Fibroblast of skin of back (primary cell): ENCODE measurements around the gene PRIM1.
"Not testable (repeated sequence)": the region's sequence is repeated elsewhere in the genome, so short reads cannot be mapped to it uniquely, and the experiment has no call there.

ENCODE experiments used
- DNase-seq: peaks from one replicate; pipeline ENCODE4 v3.0.0-alpha.2; 2013

The PRIM1 gene

DNA sequence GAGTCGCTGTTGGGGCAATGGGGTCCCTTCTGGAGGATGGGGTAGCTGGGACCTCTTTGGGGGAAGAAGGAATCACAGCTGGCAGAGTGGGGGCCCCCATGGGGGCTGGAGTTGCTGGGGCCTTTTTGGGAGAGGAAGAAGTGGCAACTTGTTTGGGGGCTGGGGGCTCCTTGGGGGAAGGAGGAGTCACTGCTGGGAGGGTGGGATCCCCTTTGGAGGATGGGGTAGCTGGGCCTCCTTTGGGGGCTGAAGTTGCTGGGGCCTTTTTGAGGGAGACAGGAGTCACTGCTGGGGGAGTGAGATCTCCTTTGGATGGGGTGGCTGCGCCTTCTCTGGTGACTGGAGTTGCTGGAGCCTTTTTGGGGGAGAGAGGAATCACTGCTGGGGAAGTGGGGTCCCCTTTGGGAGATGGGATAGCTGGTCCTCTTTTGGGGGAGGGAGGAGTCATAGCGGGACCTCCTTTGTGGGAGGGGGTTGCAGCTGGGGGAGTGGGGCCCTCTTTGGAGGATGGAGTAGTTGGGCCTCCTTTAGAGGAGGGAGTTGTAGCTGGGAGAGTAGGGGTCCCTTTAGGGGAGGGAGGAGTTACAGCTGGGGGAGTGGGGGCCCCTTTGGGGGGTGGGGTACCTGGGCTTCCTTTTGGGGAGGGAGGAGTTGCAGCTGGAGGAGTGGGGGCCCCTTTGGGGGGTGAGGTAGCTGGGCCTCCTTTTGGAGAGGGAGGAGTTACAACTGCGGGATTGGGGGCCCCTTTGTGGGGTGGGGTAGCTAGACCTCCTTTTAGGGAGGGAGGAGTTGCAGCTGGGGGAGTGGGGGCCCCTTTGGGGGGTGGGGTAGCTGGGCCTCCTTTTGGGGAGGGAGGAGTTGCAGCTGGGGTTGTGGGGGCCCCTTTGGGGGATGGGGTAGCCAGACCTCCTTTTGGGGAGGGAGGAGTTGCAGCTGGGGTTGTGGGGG lies 34.9 kb downstream of the PRIM1 start:
- DNase-seq, result no peak

DNA sequence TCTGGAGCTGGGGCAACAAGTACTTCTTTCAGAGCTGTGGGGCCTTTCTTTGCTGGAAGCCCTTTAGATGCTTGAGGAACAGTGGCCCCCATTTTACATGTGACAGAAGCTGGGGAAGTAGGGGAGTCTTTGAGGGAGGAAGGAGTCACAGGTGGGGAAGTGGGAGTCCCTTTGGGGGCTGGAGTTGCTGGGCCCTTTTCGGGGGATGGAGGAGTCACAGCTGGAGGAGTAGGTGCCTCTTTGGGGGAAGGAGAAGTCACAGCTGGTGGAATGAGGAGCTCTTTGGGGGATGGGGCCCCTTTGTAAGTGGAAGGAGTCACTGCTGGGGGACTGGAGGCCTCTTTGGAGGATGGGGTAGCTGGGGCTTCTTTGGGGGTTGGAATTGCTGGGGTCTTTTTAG lies 35.7 kb downstream of the PRIM1 start:
- DNase-seq, result no peak

DNA sequence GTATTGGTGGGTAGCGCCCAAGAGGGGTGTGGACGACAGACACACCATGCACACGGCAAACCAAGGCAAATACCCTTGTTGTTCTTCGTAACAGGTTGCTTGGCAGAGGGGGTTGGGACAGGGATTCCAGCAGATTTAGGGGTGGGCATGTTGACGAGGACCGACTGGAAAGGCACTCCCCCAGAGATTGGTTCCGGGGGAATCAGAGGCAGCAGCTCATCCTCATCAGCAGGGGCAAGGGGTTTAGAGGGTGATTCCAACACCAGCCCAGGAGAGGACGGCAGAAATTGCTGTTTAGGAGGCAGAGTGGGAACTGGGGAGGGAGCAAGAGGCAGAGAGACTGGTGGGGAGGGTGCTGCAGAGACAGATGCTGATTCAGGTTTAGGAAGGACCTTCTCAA lies 36.3 kb downstream of the PRIM1 start:
- DNase-seq, result no peak

DNA sequence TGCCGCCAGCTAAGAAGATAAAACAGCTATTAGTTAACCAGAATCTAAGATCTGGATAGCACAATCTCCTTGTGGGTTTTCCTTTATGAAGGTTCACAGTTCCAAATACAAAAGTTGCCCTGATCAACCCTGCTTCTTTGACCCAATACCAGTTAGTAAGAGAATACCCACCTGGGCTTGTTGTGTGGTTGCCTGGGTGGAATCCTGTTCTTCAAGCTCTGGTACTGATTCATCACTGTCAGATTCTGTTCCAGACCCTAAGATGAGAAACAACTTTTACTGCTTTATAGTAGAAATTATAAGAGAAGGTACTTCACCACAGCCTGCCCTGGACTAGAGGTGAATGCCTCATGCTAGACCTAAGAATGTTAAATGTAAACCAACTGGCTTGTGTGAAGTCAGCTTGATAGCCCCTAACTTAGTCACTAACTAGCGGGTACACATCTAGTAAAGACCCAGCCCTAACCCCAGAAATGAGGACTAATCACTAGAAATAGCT lies 37.6 kb downstream of the PRIM1 start:
- no peak for DNase-seq

DNA sequence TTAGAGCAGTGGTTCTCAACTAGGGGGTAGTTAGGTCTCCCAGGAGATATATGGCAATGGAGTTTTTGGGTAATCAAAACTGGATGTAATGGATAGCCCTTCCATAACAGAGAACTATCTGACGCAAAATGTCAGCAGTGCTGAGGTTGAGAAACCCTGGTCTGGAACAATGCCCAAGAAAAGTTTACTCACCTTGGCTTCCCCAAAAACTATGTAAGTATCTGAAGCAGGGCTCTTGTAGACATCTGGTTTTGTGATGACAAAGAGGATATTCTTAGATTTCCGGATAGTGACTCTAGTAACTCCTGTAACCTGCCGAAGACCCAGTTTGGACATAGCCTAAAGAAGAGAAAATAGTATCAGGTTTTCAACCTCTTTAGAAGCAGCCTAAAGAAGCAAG lies 38.8 kb downstream of the PRIM1 start:
- DNase-seq, result no peak

DNA sequence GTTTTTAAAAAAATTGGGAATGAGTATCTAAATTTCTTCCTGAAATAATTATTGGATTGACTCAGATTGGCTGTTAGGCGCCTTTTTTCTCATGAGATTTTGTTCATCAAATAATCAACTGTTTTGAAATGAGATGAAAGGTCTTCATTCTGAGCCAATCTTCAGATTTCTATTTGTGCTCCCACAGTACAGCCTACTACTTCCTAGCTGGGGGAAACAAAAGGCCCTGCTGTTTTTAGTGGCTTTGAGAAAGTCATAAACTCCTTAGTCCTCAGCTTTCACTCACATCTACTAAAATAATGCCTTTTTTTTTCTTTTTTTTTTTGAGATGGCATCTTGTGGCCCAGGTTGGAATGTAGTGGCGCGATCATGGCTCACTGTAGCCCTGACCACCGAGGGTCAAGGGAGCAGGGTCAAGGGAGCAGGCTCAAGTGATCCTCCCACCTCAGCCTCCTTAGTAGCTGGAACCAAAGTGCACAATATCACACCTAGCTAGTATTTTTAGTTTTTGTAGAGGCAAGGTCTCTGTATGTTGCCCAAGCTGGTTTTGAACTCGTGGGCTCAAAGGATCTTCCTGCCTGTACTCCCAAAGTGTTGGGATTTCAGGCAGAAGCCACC lies 42.3 kb downstream of the PRIM1 start:
- no peak for DNase-seq

DNA sequence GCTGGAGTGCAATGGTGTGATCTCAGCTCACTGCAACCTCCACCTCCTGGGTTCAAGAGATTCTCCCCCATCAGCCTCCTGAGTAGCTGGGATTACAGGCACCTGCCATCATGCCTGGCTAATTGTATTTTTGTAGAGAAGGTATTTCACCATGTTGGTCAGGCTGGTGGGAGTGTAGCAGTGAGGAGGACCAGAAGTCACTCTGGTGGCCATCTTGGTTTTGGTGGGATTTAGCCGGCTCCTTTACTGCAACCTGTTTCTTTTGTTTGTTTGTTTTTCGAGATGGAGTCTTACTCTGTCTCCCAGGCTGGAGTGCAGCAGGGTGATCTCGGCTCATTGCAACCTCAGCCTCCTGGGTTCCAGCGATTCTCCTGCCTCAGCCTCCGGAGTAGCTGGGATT lies 47.6 kb downstream of the PRIM1 start:
- DNase-seq, result not testable (repeated sequence)

DNA sequence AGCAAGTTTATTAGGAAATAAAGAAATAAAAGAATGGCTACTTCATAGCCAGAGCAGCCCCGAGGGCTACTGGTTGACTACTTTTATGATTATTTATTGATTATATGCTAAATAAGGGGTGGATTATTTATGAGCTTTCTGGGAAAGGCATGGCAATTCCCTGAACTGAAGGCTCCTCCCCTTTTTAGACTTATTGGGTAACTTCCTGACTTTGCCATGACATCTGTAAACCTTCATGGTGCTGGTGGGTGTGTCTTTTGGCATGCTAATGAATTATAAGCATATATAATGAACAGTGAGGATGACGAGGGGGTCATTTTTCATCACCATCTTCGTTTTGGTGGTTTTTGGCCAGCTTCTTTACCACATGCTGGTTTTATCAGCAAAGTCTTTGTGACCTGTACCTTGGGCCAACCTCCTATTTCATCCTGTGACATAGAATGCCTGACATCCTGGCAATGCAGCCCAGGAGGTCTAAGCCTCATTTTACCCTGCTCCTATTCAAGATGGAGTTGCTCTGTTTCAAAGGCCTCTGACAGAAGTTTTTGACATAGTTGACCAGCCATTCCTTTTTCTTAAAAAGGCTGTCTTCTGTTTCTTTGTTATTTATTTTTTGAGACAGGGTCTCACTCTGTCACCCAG lies 53.0 kb downstream of the PRIM1 start:
- DNase-seq, result no peak

DNA sequence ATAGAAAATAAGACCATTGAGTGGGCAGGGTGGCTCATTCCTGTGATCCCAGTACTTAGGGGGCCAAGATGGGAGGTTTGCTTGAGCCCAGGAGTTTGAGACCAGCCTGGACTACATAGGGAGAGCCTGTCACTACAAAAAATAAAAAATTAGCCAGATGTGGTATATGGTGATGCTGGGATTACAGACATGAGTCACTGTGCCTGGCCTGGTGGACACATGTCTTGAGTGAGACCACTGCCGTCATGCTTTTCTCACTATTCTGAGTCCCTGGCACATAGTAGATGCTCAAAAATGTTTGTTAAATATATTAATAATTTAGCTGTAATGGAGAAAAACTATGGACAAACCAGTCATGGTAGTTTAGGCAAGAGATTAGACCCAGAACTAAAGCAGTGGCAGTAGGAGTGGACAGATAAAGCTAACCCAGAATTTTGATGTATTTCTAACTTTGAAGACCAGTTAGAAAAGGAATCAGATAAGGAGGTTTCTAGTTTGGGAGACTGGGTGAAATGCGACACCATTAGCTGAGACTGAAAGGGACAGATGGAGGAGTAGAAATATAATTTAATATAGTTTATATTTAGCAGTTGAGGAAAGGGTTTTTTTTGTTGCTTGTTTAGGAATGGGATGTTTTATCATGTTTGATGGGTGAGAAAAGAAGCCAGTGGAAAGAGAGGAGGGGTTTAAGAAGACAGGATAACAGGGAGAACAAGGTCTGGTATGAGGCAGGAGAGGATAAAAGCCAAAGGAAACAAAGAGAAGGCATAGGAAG lies 56.6 kb downstream of the PRIM1 start:
- peak; percentile 43 for DNase-seq

DNA sequence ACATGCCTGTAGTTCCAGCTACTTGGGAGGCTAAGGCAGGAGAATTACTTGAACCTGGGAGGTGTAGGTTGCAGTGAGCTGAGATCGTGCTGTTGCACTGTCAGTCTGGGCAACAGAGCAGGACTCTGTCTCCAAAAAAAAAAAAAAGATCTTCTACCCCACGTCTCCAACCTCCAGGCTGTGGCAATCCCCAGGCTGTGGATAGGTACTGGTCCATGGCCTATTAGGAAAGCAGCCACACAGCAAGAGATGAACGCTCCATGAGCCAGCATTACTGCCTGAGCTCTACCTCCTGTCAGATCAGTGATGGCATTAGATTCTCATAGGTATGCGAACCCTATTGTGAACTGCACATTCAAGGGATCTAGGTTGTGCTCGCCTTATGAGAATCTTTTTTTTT lies 58.0 kb downstream of the PRIM1 start:
- DNase-seq, result no peak

DNA sequence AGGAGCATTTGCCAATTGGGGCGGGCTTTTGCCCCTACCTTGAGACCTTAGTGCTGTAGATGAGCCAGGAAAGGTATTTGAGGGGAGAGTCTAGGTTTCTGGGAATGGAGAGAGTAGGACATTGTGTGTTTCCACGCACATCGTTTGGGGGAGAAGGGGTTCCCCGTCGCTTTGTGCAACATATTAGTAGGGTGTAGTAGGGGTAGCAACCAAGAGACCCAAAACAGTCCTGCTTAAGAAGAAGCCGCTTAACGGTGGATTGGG lies 63.3 kb downstream of the PRIM1 start:
- DNase-seq, result no peak

DNA sequence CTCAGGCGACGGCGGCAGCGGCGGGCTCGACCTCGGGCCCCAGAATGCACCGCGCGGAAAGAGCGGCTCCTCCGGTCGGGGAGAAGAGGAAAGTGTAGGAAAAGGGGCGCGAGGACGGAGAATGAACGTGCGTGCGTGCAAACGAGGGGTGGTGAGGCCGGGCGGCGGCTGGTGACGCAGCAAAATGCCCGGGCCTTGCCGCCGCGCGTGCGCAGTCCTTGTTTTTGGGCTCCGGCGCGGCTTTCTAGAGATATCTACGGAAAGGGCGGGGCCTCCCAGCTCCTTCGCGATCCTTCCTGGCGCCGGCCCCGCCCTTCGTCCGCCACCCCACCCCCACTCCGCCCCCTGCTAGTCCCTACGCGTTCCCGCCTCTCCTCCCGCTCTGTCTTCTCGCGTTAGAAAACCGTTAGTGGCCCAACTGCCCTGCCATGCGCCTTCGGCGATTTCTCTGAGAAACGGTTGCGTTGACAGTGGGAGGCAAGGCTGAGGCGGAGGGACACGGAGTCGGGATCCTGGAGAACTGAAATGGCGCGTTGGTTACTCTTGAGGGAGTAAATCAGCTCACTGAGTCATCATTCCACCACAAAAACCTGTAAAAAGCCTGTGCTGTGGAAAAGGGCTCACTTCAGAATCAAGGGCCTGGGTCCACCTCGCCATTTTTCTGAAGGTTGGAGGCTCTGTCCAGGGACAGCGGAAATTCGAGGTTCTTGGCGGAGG lies 63.8 kb downstream of the PRIM1 start, which contains the start of gene PTGES3:
PTGES3 (minus strand) TSS at position 156 of the 717 bp plus-strand sequence. CDS start 285 bp downstream, outside the sequence.
- DNase-seq, result peak; percentile 98

DNA sequence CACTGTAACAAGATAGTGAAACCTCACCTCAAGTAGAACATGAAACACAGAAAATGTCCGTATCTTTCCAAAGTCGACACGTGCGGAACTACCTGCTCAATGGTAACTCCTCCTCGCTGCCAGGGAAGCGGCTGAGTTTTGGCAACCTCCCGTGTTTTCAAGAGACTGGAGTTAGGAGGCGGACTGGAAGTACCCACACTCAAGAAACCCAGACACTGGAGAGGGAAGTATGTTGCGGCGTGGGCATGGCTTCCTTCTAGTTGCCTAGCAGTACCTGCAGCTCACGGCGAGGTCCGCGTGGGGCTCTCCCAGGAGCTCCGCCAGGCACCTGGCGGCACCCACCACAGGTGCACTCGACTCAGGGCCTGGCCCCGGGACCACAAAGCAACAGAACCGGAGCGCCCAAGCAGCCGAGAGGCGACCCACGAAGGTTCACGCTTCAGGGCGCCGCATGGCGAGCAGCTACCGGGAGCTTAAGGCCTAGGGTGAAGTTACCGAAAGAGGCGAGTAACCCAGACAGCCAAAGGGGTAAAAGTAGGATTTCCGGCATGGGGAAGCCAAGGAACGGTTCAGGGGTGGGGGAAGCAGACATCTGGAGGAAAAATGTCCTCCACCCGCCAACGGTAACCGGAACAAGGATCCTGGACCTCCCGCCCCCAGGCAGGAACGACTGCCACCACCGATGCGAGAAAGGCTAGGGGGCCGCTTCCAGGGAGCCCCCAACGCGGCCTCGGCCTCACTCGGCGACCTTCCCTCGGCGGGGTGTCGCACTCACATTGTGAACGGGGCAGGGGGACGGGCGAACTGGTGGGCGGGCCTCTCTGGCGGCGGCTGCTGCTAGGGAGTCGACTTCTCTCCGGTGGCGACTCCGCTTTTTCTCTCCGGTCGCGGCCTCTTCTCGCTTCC lies 64.6 kb downstream of the PRIM1 start:
- DNase-seq, result peak; percentile 24

DNA sequence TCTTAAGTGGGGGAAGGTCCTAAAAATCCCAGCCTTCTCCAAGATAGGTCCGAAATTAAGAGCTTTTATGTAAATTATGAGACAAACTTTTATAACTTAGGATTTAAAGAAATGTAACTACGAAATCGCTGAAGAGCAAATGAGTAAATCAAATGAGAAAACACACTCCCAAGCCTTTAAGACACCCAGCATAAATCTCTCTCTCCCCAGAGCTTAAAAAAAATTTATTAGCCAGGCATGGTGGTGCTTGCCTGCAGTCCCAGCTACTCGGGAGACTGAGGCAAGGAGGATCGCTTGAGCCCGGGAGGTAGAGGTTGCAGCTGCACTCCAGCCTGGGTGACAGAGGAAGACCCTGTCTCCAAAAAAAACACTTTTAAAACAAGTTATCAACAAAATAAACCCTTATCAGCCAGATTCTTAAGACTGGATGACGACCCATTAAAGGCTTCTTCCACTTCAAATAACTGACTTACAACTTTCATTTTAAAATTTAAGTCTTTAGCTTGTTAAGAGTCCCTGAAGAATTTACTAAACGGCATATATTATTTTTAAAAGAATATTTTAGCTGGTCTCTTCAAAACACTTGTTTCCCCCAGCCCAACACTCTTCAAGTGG lies 67.3 kb downstream of the PRIM1 start:
- no peak for DNase-seq

DNA sequence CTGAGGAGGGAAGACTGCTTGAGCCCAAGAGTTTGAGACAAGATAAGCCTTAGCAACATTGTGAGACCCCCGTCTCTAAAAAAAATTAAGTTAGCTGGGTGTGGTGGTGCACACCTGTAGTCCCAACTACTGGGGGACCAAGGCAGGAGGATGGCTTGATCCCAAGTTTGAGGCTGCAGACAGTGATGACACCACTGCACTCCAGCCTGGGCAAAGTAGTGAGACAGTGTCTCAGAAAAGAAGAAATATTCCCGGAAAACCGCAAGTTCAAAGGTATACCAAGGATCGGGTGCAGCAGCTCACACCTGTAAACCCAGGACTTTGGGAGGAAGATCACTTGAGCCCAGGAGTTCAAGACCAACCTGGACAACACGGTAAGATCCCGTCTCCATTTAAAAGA lies 69.8 kb downstream of the PRIM1 start:
- no peak for DNase-seq
